ENCODE results near the gene CDH23. TPM values are rescaled to one million over a fixed set of nuclear protein-coding genes. Genes with fewer than 3 reads are reported as not detected.

Gene CDH23
- total RNA-seq, 1 experiment from 2014 or later, result 0.07 TPM

- Mint-ChIP-seq H3K4me3 (ENCODE audit: low read depth, unreplicated experiment) (no peak overlapping the region), H3K9me3 (ENCODE audit: low read depth, unreplicated experiment) (no peaks in the 10 kb centered on the region), H3K27me3 (ENCODE audit: unreplicated experiment) (no peaks in the 10 kb centered on the region), H3K36me3 (ENCODE audit: insufficient read depth, unreplicated experiment) (peaks cover 5% of the 10 kb centered on the region), H3K4me1 (ENCODE audit: low read depth, unreplicated experiment) (peaks cover 24% of the 10 kb centered on the region), H3K27ac (ENCODE audit: unreplicated experiment) (no peak overlapping the region)
- CTCF ChIA-PET, result interaction anchor here (1.4 to 1.7 kb wide), 2 partner anchors 9 to 19 kb away, joined by 3 read pairs; no protein-coding TSS in a partner anchor
- intact Hi-C loops (cut with micrococcal nuclease; ENCODE audit: unreplicated experiment), result no loop called here
- TF ChIP-seq CTCF (IDR thresholded peaks at IDR 0.05; ENCODE audit: unreplicated experiment), result no peak
- DNase-seq, result no peak
- no TSS peak for BruUV-seq (replicated peaks)
Observed at GRCh38 chr10:71736570-71736952, 339.8 kb downstream of the CDH23 start.

GRCh38 chr10:71737001-71737833 is 340.5 kb downstream of the CDH23 start:
- intact Hi-C loops (cut with micrococcal nuclease; ENCODE audit: unreplicated experiment), result no loop called here
- Mint-ChIP-seq H3K27ac (ENCODE audit: unreplicated experiment) (no peak overlapping the region), H3K4me1 (ENCODE audit: low read depth, unreplicated experiment) (peaks cover 25% of the 10 kb centered on the region), H3K36me3 (ENCODE audit: insufficient read depth, unreplicated experiment) (peaks cover 5% of the 10 kb centered on the region), H3K4me3 (ENCODE audit: low read depth, unreplicated experiment) (no peak overlapping the region), H3K9me3 (ENCODE audit: low read depth, unreplicated experiment) (no peaks in the 10 kb centered on the region), H3K27me3 (ENCODE audit: unreplicated experiment) (no peaks in the 10 kb centered on the region)
- BruUV-seq (replicated peaks), result no TSS peak
- CTCF ChIA-PET, result interaction anchor here (0.9 to 1.7 kb wide), 3 partner anchors 10 to 20 kb away, joined by 3 to 5 read pairs (median 3); no protein-coding TSS in a partner anchor
- no peak for TF ChIP-seq CTCF (IDR thresholded peaks at IDR 0.05; ENCODE audit: unreplicated experiment)
- no peak for DNase-seq

- Mint-ChIP-seq H3K27ac (ENCODE audit: unreplicated experiment) (no peak overlapping the region), H3K4me1 (ENCODE audit: low read depth, unreplicated experiment) (peaks cover 31% of the 10 kb centered on the region), H3K9me3 (ENCODE audit: low read depth, unreplicated experiment) (no peaks in the 10 kb centered on the region), H3K27me3 (ENCODE audit: unreplicated experiment) (no peaks in the 10 kb centered on the region), H3K4me3 (ENCODE audit: low read depth, unreplicated experiment) (no peak overlapping the region), H3K36me3 (ENCODE audit: insufficient read depth, unreplicated experiment) (peaks cover 5% of the 10 kb centered on the region)
- CTCF ChIA-PET, result interaction anchor here (0.9 kb wide), 1 partner anchor 20 kb away, joined by 5 read pairs; no protein-coding TSS in a partner anchor
- intact Hi-C loops (cut with micrococcal nuclease; ENCODE audit: unreplicated experiment), result no loop called here
- DNase-seq, result no peak
- no TSS peak for BruUV-seq (replicated peaks)
- no peak for TF ChIP-seq CTCF (IDR thresholded peaks at IDR 0.05; ENCODE audit: unreplicated experiment)
Observed at GRCh38 chr10:71737834-71738197, 341.1 kb downstream of the CDH23 start.

- H3K27me3 Mint-ChIP-seq (ENCODE audit: unreplicated experiment), result no peaks in the 10 kb centered on the region
- no TSS peak for BruUV-seq (replicated peaks)
- H3K4me1 Mint-ChIP-seq (ENCODE audit: low read depth, unreplicated experiment), result peaks cover 36% of the 10 kb centered on the region
- CTCF ChIA-PET, result no interaction called here
- H3K27ac Mint-ChIP-seq (ENCODE audit: unreplicated experiment), result no peak overlapping the region
- no peak overlapping the region for H3K4me3 Mint-ChIP-seq (ENCODE audit: low read depth, unreplicated experiment)
- no peak for DNase-seq
- H3K36me3 Mint-ChIP-seq (ENCODE audit: insufficient read depth, unreplicated experiment), result peaks cover 5% of the 10 kb centered on the region
- no peak for TF ChIP-seq CTCF (IDR thresholded peaks at IDR 0.05; ENCODE audit: unreplicated experiment)
- intact Hi-C loops (cut with micrococcal nuclease; ENCODE audit: unreplicated experiment), result no loop called here
- no peaks in the 10 kb centered on the region for H3K9me3 Mint-ChIP-seq (ENCODE audit: low read depth, unreplicated experiment)
Observed at GRCh38 chr10:71739358-71739900, 342.7 kb downstream of the CDH23 start.
